Astrocyte (in vitro differentiated cells and primary cell): ENCODE data around the gene ODF2L.

Experiments
- EZH2 ChIP-seq: IDR thresholded peaks from 2 replicates; pipeline ENCODE4 v1.6.1; 2012; ENCODE audit warnings: mild to moderate bottlenecking, low read length, inconsistent platforms; ENCODE audit not compliant: insufficient read depth
- TF ChIP-seq, protein P1 (sequence below): IDR thresholded peaks from 2 replicates; pipeline ENCODE4 v1.5.1; 2011; ENCODE audit warnings: low read depth, mild to moderate bottlenecking, inconsistent platforms, low read length, moderate library complexity; ENCODE audit not compliant: insufficient read depth

DNA sequence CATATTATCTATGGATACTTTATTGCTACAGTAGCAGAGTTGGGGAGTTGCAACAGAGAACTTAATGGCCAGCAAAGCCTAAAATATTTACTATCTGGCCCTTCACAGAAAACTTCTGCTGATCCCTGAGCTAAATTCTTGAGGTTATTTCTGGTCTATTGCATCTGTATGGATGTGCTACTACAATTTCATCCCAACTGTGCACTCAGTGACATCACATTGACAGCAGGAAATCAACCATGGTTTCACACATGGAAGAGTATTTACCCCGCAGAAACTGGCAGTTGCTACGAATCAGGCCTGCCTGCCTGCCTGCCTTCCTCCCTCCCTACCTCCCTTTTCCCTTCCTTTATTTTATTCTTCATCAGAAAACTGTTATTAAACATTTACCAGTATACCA, 39.9 kb upstream of the ODF2L start:
- TF ChIP-seq, protein P1, sequence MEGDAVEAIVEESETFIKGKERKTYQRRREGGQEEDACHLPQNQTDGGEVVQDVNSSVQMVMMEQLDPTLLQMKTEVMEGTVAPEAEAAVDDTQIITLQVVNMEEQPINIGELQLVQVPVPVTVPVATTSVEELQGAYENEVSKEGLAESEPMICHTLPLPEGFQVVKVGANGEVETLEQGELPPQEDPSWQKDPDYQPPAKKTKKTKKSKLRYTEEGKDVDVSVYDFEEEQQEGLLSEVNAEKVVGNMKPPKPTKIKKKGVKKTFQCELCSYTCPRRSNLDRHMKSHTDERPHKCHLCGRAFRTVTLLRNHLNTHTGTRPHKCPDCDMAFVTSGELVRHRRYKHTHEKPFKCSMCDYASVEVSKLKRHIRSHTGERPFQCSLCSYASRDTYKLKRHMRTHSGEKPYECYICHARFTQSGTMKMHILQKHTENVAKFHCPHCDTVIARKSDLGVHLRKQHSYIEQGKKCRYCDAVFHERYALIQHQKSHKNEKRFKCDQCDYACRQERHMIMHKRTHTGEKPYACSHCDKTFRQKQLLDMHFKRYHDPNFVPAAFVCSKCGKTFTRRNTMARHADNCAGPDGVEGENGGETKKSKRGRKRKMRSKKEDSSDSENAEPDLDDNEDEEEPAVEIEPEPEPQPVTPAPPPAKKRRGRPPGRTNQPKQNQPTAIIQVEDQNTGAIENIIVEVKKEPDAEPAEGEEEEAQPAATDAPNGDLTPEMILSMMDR, result no peak
- TF ChIP-seq EZH2, result no peak
